SK-N-SH (cell line): ENCODE measurements around the gene PEMT. TPM values are rescaled to one million over a fixed set of nuclear protein-coding genes. Genes with fewer than 3 reads are reported as not detected.

Experiments used
- CTCF ChIA-PET: fragments of 300-600, 350-600 bp; formaldehyde crosslinking; extraction: SDS; loops from one replicate; lab custom pipeline; 2021; lab: Yijun Ruan, JAX
- POLR2A ChIA-PET: fragments of 350-600 bp; sonication (Branson Sonifier 250); formaldehyde crosslinking; extraction: SDS; loops from one replicate; lab custom pipeline; 2020; ENCODE audit warnings: antibody characterized with exemption, inconsistent platforms; lab: Yijun Ruan, JAX
- DNase-seq: peaks from one replicate; pipeline ENCODE4 v3.0.0; 2012
- H2AFZ ChIP-seq: fragments of 200-600 bp; sonication (generic); 2 replicates; pipeline ENCODE4 v1.8.1; 2016; ENCODE audit warnings: antibody characterized with exemption, mild to moderate bottlenecking, low read depth
- H3F3A ChIP-seq: fragments of 200-600 bp; sonication (generic); replicated peaks from 2 replicates; pipeline ENCODE3; 2016; ENCODE audit warnings: antibody characterized with exemption, mild to moderate bottlenecking; ENCODE audit not compliant: insufficient read depth
- H3K27ac ChIP-seq, 2 experiments: fragments of 200-500 bp in 1 of 2; fragments of 200-600 bp in 1 of 2; sonication (Bioruptor generic) in 1 of 2; sonication (generic), shearing (Covaris generic) in 1 of 2; 2 replicates each; pipeline versions ENCODE4 v1.5.1 to v1.6.1; 2014 to 2016; ENCODE audit warnings: low read depth in 2 of 2, inconsistent platforms in 1 of 2, low read length in 1 of 2, mild to moderate bottlenecking in 1 of 2, mixed read lengths in 1 of 2
- H3K27me3 ChIP-seq: fragments of 200-600 bp; sonication (generic), shearing (Covaris generic); 2 replicates; pipeline ENCODE4 v1.6.1; 2016; ENCODE audit warnings: mixed run types; ENCODE audit not compliant: insufficient read depth
- H3K36me3 ChIP-seq, 2 experiments: fragments of 200-500 bp in 1 of 2; fragments of 200-600 bp in 1 of 2; sonication (Bioruptor generic) in 1 of 2; sonication (generic) in 1 of 2; replicated peaks in 1 of 2; 2 replicates each; pipeline versions ENCODE3 to v1.5.1; 2014 to 2016; ENCODE audit warnings: low read length in 1 of 2, mild to moderate bottlenecking in 1 of 2; ENCODE audit not compliant: insufficient read depth in 2 of 2, control insufficient read depth in 1 of 2
- H3K4me1 ChIP-seq, 2 experiments: fragments of 200-500 bp in 1 of 2; fragments of 200-600 bp in 1 of 2; sonication (Bioruptor generic) in 1 of 2; sonication (generic), shearing (Covaris generic) in 1 of 2; 2 replicates each; pipeline versions ENCODE4 v1.5.1 to v1.6.1; 2014 to 2016; ENCODE audit warnings: low read depth in 1 of 2, low read length in 1 of 2, mixed run types in 1 of 2; ENCODE audit not compliant: insufficient read depth in 2 of 2, control insufficient read depth in 1 of 2
- H3K4me2 ChIP-seq: fragments of 200-600 bp; sonication (generic), shearing (Covaris generic); 2 replicates; pipeline ENCODE4 v1.6.1; 2017; ENCODE audit warnings: mixed run types
- H3K4me3 ChIP-seq, 2 experiments: fragments of 200-500 bp in 1 of 2; fragments of 200-600 bp in 1 of 2; sonication (Bioruptor generic) in 1 of 2; sonication (generic), shearing (Covaris generic) in 1 of 2; 2 replicates each; pipeline versions ENCODE4 v1.5.1 to v1.8.1; 2014 to 2016; ENCODE audit warnings: low read depth in 2 of 2, inconsistent platforms in 1 of 2, low read length in 1 of 2, mild to moderate bottlenecking in 1 of 2, mixed read lengths in 1 of 2, moderate library complexity in 1 of 2
- H3K79me2 ChIP-seq: fragments of 200-600 bp; sonication (generic); 2 replicates; pipeline ENCODE4 v1.8.1; 2017; ENCODE audit warnings: mild to moderate bottlenecking; ENCODE audit not compliant: insufficient read depth
- H3K9ac ChIP-seq: fragments of 200-600 bp; sonication (generic); 2 replicates; pipeline ENCODE4 v1.6.1; 2017; ENCODE audit warnings: mixed run types
- H3K9me2 ChIP-seq: fragments of 200-600 bp; sonication (generic); 2 replicates; pipeline ENCODE4 v1.6.1; 2017; ENCODE audit warnings: mixed run types
- H3K9me3 ChIP-seq: fragments of 200-600 bp; sonication (generic); 2 replicates; pipeline ENCODE4 v1.6.1; 2017; ENCODE audit warnings: mixed run types, mild to moderate bottlenecking, moderate library complexity
- H4K20me1 ChIP-seq: fragments of 200-600 bp; sonication (generic); 2 replicates; pipeline ENCODE4 v1.6.1; 2017; ENCODE audit warnings: mild to moderate bottlenecking, mixed run types; ENCODE audit not compliant: insufficient read depth
- CHD2 ChIP-seq: fragments of 150-350 bp; IDR thresholded peaks from 2 replicates; pipeline ENCODE4 v1.6.1; 2018; ENCODE audit warnings: low read length; ENCODE audit not compliant: partially characterized antibody
- ELF1 ChIP-seq: IDR thresholded peaks from 2 replicates; pipeline ENCODE4 v1.4.0; 2012
- EZH2phosphoT487 ChIP-seq: fragments of 200-600 bp; sonication (generic); IDR thresholded peaks from 2 replicates; pipeline ENCODE4 v1.6.1; 2017; ENCODE audit warnings: low read depth, mixed run types, mild to moderate bottlenecking, antibody characterized with exemption, moderate library complexity, borderline replicate concordance
- GATA2 ChIP-seq: sonication (generic); formaldehyde crosslinking; IDR thresholded peaks from 2 replicates; pipeline ENCODE4 v1.5.0; 2020; ENCODE audit warnings: mild to moderate bottlenecking, missing genetic modification reagents
- JUND ChIP-seq: IDR thresholded peaks from 2 replicates; pipeline ENCODE4 v1.4.0; 2012
- MAX ChIP-seq: IDR thresholded peaks from 2 replicates; pipeline ENCODE4 v1.4.0; 2012; ENCODE audit warnings: low read depth
- MXI1 ChIP-seq: IDR thresholded peaks from 2 replicates; pipeline ENCODE4 v1.6.1; 2012; ENCODE audit warnings: mild to moderate bottlenecking, low read depth, low read length, improper control_type of control experiment
- NRF1 ChIP-seq: IDR thresholded peaks from 2 replicates; pipeline ENCODE4 v1.6.1; 2012; ENCODE audit warnings: low read depth, mild to moderate bottlenecking, low read length
- PBX3 ChIP-seq: IDR thresholded peaks from 2 replicates; pipeline ENCODE4; 2012
- POLR2AphosphoS5 ChIP-seq: IDR thresholded peaks from 2 replicates; pipeline ENCODE4 v1.6.1; 2012; ENCODE audit warnings: low read depth, low read length
- RCOR1 ChIP-seq: fragments of 150-350 bp; IDR thresholded peaks from 2 replicates; pipeline ENCODE4 v1.6.1; 2017; ENCODE audit warnings: antibody characterized with exemption, low read length
- RFX5 ChIP-seq: IDR thresholded peaks from 2 replicates; pipeline ENCODE4 v1.6.1; 2012; ENCODE audit warnings: mild to moderate bottlenecking, improper control_type of control experiment, low read length
- RXRA ChIP-seq: IDR thresholded peaks from 2 replicates; pipeline ENCODE4 v1.4.0; 2012; ENCODE audit warnings: low read depth, mild to moderate bottlenecking, borderline replicate concordance
- SMC3 ChIP-seq: IDR thresholded peaks from 2 replicates; pipeline ENCODE4 v1.6.1; 2012; ENCODE audit warnings: low read depth, low read length, improper control_type of control experiment
- TAF1 ChIP-seq: IDR thresholded peaks from 2 replicates; pipeline ENCODE4 v1.6.1; 2012; ENCODE audit warnings: low read depth, mild to moderate bottlenecking, low read length, moderate library complexity, borderline replicate concordance
- TCF12 ChIP-seq: IDR thresholded peaks from 2 replicates; pipeline ENCODE4 v1.4.0; 2012
- USF1 ChIP-seq: IDR thresholded peaks from 2 replicates; pipeline ENCODE4 v1.4.0; 2012; ENCODE audit warnings: low read depth, borderline replicate concordance
- YY1 ChIP-seq: IDR thresholded peaks from 2 replicates; pipeline ENCODE4 v1.4.0; 2012; ENCODE audit warnings: low read depth, mild to moderate bottlenecking
- WGBS: methylation state at CpG from one replicate; pipeline ENCODE4 v1.1.6; 2017; ENCODE audit warnings: low lambda C conversion rate; 5-methylcytosine and 5-hydroxymethylcytosine counted together
- polyA plus RNA-seq, 3 experiments: library from polyadenylated mRNA; depleted of rRNA; stranded (reverse); fragments of >200 nt; gene quantifications; 2 replicates each; pipeline ENCODE4 v1.2.3, GENCODE V29; 2012
- TF ChIP-seq, protein P1 (sequence below): fragments of 150-350 bp; IDR thresholded peaks from 2 replicates; pipeline ENCODE4 v1.6.1; 2017; ENCODE audit warnings: antibody characterized with exemption, low read length, low read depth, borderline replicate concordance
- TF ChIP-seq, protein P2 (sequence below): IDR thresholded peaks from 2 replicates; pipeline ENCODE4 v1.6.1; 2012; ENCODE audit warnings: mild to moderate bottlenecking, low read depth, low read length, moderate library complexity

The PEMT gene
- polyA plus RNA-seq, 1 of the 3 experiments (the other 2 are of a cell fraction), result 52.8 TPM

DNA sequence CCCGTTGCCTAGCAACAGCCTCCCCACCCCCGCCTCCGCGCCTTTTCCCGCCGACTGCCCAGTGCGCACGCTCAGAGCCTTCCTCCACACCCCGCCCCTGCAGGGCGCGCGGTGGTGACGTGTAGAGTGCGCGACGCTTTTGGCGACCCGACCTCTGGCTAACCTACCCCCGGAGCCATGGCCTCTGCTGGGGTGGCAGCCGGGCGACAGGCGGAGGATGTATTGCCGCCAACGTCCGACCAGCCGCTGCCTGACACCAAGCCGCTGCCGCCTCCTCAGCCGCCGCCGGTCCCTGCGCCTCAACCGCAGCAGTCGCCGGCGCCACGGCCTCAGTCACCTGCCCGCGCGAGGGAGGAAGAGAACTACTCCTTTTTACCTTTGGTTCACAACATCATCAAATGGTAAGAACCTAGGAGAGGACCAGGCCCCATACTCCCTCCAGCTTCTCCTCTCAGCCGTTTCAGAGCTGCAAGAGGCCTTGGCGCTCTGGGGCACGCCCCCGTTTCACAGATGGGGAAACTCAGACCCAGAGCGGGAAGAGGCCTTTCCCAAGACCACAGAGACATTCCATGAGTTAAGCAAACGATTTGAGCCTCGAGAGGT is 114.5 kb downstream of the PEMT start, which contains the start of gene MED9:
Gene MED9, plus strand, starts transcription at position 136 of the 603 bp plus-strand sequence. Its CDS starts 42 bp downstream, at position 178.
- H3K36me3 ChIP-seq, result peaks cover under 1 to 9% of the 10 kb centered on the region in 2 experiments
- TF ChIP-seq CHD2, result peak; percentile 60
- TF ChIP-seq USF1, result no peak
- TF ChIP-seq, protein P1, sequence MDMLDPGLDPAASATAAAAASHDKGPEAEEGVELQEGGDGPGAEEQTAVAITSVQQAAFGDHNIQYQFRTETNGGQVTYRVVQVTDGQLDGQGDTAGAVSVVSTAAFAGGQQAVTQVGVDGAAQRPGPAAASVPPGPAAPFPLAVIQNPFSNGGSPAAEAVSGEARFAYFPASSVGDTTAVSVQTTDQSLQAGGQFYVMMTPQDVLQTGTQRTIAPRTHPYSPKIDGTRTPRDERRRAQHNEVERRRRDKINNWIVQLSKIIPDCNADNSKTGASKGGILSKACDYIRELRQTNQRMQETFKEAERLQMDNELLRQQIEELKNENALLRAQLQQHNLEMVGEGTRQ, result no peak
- no peak for TF ChIP-seq RFX5
- TF ChIP-seq POLR2AphosphoS5, result peak; percentile 66
- TF ChIP-seq EZH2phosphoT487, result no peak
- peak; percentile 61; the same call in 1 of the 2 replicates for TF ChIP-seq RXRA
- TF ChIP-seq TAF1, result peak; percentile 51; the same call in 1 of the 2 replicates
- peak; percentile 68; the same call in 1 of the 2 replicates for TF ChIP-seq YY1
- peak; percentile 53; the same call in 1 of the 2 replicates for TF ChIP-seq MXI1
- peak; percentile 60 for TF ChIP-seq MAX
- peak; percentile 23; the same call in 1 of the 2 replicates for TF ChIP-seq RCOR1
- TF ChIP-seq NRF1, result peak; percentile 80
- TF ChIP-seq JUND, result no peak
- no peak for TF ChIP-seq SMC3
- TF ChIP-seq TCF12, result no peak
- H3K27me3 ChIP-seq, result 0 out of 2 replicates have a peak, but pooled peaks cover 6% of the 10 kb centered on the region
- H3K4me1 ChIP-seq, result peaks cover 7 to 10% of the 10 kb centered on the region in 2 experiments; a peak in 3 of 4 replicates
- no peaks in the 10 kb centered on the region for H4K20me1 ChIP-seq
- peaks cover 52% of the 10 kb centered on the region for H3K79me2 ChIP-seq
- POLR2A ChIA-PET, result no interaction called here
- H2AFZ ChIP-seq, result peak within 1 kb of the TSS; percentile 92
- H3K9me2 ChIP-seq, result no peaks in the 10 kb centered on the region
- H3K27ac ChIP-seq, result peak within 1 kb of the TSS; percentile 62 to 74; a peak in 3 of 4 replicates
- H3K4me3 ChIP-seq, result peak within 1 kb of the TSS; percentile 98 to 99
- WGBS, result under 1% methylated on average over 15 of the region's 47 CpGs
- peak within 1 kb of the TSS; percentile 91 for H3K4me2 ChIP-seq
- CTCF ChIA-PET, result no interaction called here
- H3K9ac ChIP-seq, result peak within 1 kb of the TSS; percentile 91
- DNase-seq, result peak; percentile 99
- no peaks in the 10 kb centered on the region for H3K9me3 ChIP-seq
- no peaks in the 10 kb centered on the region for H3F3A ChIP-seq

GRCh38 chr17:17474341-17474740 is 117.2 kb downstream of the PEMT start:
- WGBS, result 75% methylated on average over 7 of the region's 7 CpGs
- no peak overlapping the region for H3K4me3 ChIP-seq
- peaks cover 26% of the 10 kb centered on the region for H3K79me2 ChIP-seq
- CTCF ChIA-PET, result no interaction called here
- POLR2A ChIA-PET, result no interaction called here
- no peaks in the 10 kb centered on the region for H3K9me2 ChIP-seq
- no peak for DNase-seq
- TF ChIP-seq MXI1 (no peak), TAF1 (no peak), ELF1 (no peak), RXRA (no peak), PBX3 (no peak), GATA2 (no peak)
- TF ChIP-seq, protein P2, sequence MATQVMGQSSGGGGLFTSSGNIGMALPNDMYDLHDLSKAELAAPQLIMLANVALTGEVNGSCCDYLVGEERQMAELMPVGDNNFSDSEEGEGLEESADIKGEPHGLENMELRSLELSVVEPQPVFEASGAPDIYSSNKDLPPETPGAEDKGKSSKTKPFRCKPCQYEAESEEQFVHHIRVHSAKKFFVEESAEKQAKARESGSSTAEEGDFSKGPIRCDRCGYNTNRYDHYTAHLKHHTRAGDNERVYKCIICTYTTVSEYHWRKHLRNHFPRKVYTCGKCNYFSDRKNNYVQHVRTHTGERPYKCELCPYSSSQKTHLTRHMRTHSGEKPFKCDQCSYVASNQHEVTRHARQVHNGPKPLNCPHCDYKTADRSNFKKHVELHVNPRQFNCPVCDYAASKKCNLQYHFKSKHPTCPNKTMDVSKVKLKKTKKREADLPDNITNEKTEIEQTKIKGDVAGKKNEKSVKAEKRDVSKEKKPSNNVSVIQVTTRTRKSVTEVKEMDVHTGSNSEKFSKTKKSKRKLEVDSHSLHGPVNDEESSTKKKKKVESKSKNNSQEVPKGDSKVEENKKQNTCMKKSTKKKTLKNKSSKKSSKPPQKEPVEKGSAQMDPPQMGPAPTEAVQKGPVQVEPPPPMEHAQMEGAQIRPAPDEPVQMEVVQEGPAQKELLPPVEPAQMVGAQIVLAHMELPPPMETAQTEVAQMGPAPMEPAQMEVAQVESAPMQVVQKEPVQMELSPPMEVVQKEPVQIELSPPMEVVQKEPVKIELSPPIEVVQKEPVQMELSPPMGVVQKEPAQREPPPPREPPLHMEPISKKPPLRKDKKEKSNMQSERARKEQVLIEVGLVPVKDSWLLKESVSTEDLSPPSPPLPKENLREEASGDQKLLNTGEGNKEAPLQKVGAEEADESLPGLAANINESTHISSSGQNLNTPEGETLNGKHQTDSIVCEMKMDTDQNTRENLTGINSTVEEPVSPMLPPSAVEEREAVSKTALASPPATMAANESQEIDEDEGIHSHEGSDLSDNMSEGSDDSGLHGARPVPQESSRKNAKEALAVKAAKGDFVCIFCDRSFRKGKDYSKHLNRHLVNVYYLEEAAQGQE, result no peak
- peaks cover 7 to 10% of the 10 kb centered on the region in 2 experiments; a peak in 3 of 4 replicates for H3K4me1 ChIP-seq
- H4K20me1 ChIP-seq, result no peaks in the 10 kb centered on the region
- no peak overlapping the region for H3K9ac ChIP-seq
- peaks cover 0 to 4% of the 10 kb centered on the region in 2 experiments for H3K36me3 ChIP-seq
- H3K27ac ChIP-seq, result no peak overlapping the region
- no peak overlapping the region for H2AFZ ChIP-seq
- no peak overlapping the region for H3K4me2 ChIP-seq
- H3K27me3 ChIP-seq, result peaks cover 9% of the 10 kb centered on the region; the same call in 1 of the 2 replicates
- H3K9me3 ChIP-seq, result no peaks in the 10 kb centered on the region
- no peaks in the 10 kb centered on the region for H3F3A ChIP-seq
